AG04449 (cell line): ENCODE data around the gene LAPTM5.

ENCODE experiments used
- CTCF ChIA-PET: fragments of 350-600 bp; formaldehyde crosslinking; extraction: SDS; loops from one replicate; lab custom pipeline; 2021; ENCODE audit warnings: antibody characterized with exemption; lab: Yijun Ruan, JAX
- POLR2A ChIA-PET: fragments of 400-600, 350-600 bp; formaldehyde crosslinking; extraction: SDS; loops from one replicate; lab custom pipeline; 2020; ENCODE audit warnings: antibody characterized with exemption, inconsistent platforms; lab: Yijun Ruan, JAX
- DNase-seq: peaks from one replicate; pipeline ENCODE4 v3.0.0-alpha.2; 2010; ENCODE audit warnings: low read depth, low spot score
- H3K4me3 ChIP-seq: 2 replicates; pipeline ENCODE4 v1.5.1; 2011; ENCODE audit warnings: low read depth, mild to moderate bottlenecking, control low read depth, low read length
- CTCF ChIP-seq: IDR thresholded peaks from one replicate; pipeline ENCODE4 v1.5.1; 2011; ENCODE audit warnings: mild to moderate bottlenecking, moderate library complexity, low read length, control low read depth, inconsistent platforms; ENCODE audit not compliant: insufficient read depth; ENCODE audit errors: missing control alignments

LAPTM5 gene

GRCh38 chr1:30746212-30747032 lies 11.2 kb downstream of the LAPTM5 start:
- CTCF ChIA-PET, result interaction anchor here (1.1 to 5.7 kb wide), 4 partner anchors 22 to 47 kb away, joined by 3 to 31 read pairs (median 3); no protein-coding TSS in a partner anchor
- DNase-seq, result no peak
- POLR2A ChIA-PET, result no interaction called here
- H3K4me3 ChIP-seq, result no peak overlapping the region
- no peak for TF ChIP-seq CTCF

- TF ChIP-seq CTCF, result no peak
- POLR2A ChIA-PET, result no interaction called here
- CTCF ChIA-PET, result interaction anchor here (1.1 to 5.7 kb wide), 4 partner anchors 21 to 48 kb away, joined by 3 to 31 read pairs (median 3); no protein-coding TSS in a partner anchor
- no peak for DNase-seq
- H3K4me3 ChIP-seq, result no peak overlapping the region
Observed at GRCh38 chr1:30745834-30746208, 11.8 kb downstream of the LAPTM5 start.

- DNase-seq, result no peak
- no peak overlapping the region for H3K4me3 ChIP-seq
- ChIA-PET POLR2A (no interaction called here), CTCF (interaction anchor here (1.1 to 5.7 kb wide), 4 partner anchors 15 to 34 kb away, joined by 3 to 31 read pairs (median 4); no protein-coding TSS in a partner anchor)
- no peak for TF ChIP-seq CTCF
Observed at GRCh38 chr1:30745156-30745833, 12.3 kb downstream of the LAPTM5 start.

- TF ChIP-seq CTCF, result no peak
- H3K4me3 ChIP-seq, result no peak overlapping the region
- POLR2A ChIA-PET, result interaction anchor here (0.6 kb wide), 1 partner anchor 26 kb away, joined by 3 read pairs; no protein-coding TSS in a partner anchor
- CTCF ChIA-PET, result interaction anchor here (1.1 to 5.7 kb wide), 4 partner anchors 14 to 35 kb away, joined by 3 to 31 read pairs (median 5); no protein-coding TSS in a partner anchor
- no peak for DNase-seq
Observed at GRCh38 chr1:30744060-30744756, 13.4 kb downstream of the LAPTM5 start.

- POLR2A ChIA-PET, result no interaction called here
- TF ChIP-seq CTCF, result no peak
Observed at GRCh38 chr1:30743584-30744059, 14.0 kb downstream of the LAPTM5 start.

More at GRCh38 chr1:30743584-30744059, 14.0 kb downstream of the LAPTM5 start:
- DNase-seq, result no peak
- CTCF ChIA-PET, result interaction anchor here (0.9 to 5.7 kb wide), 4 partner anchors 23 to 38 kb away, joined by 3 to 31 read pairs (median 5); no protein-coding TSS in a partner anchor
- H3K4me3 ChIP-seq, result no peak overlapping the region
